Tibial artery (tissue), 4 donors: ENCODE data around the gene TMEM97.

Source experiments
- DNase-seq, 2 donors: peaks; one replicate each; pipeline ENCODE4 v3.0.0-alpha.2; 2019
- H3K27ac ChIP-seq, 2 donors: fragments of 200-600 bp; sonication (generic) in 1 of 2; 1 replicate in 1 of 2; 2 replicates in 1 of 2; pipeline ENCODE4 v1.5.1; 2018 to 2019; ENCODE audit warnings: mild to moderate bottlenecking in 1 of 2
- H3K27me3 ChIP-seq, 2 donors: fragments of 200-600 bp; sonication (generic) in 1 of 2; one replicate each; pipeline versions ENCODE4 v1.5.1 to v1.6.0; 2016 to 2019
- H3K36me3 ChIP-seq, 3 donors: fragments of 200-600 bp; sonication (generic) in 2 of 3; one replicate each; pipeline ENCODE4 v1.5.1; 2016 to 2019; ENCODE audit warnings: mild to moderate bottlenecking in 2 of 3
- H3K4me1 ChIP-seq, 4 donors: fragments of 200-600 bp; sonication (generic) in 2 of 4; 1 replicate in 3 of 4; 2 replicates in 1 of 4; pipeline ENCODE4 v1.5.1; 2016 to 2019
- H3K4me3 ChIP-seq, 2 donors: fragments of 200-600 bp; sonication (generic) in 1 of 2; 1 replicate in 1 of 2; 2 replicates in 1 of 2; pipeline ENCODE4 v1.5.1; 2018 to 2019; ENCODE audit warnings: mild to moderate bottlenecking in 2 of 2
- H3K9me3 ChIP-seq, 3 donors: fragments of 200-600 bp; sonication (generic) in 1 of 3; one replicate each; pipeline ENCODE4 v1.5.1; 2016 to 2019
- CTCF ChIP-seq, 2 experiments: fragments of 200-600 bp in 1 of 2; fragments of 450-650 bp in 1 of 2; IDR thresholded peaks; one replicate each; pipeline ENCODE4 v1.5.1; 2017 to 2019; ENCODE audit warnings: antibody characterized with exemption in 2 of 2, mild to moderate bottlenecking in 1 of 2, moderate library complexity in 1 of 2
- intact Hi-C: fragments of 100-400 bp; cut with DNase I; formaldehyde crosslinking; loops from one replicate; pipeline ENCODE4 v1.15.0; 2023; ENCODE audit warnings: low total_unique reads

The TMEM97 gene

GRCh38 chr17:28274591-28275265 is 44.3 kb upstream of the TMEM97 start:
- H3K9me3 ChIP-seq, result no peaks in the 10 kb centered on the region
- intact Hi-C loops, result no loop called here
- no peak for TF ChIP-seq CTCF (IDR thresholded peaks at IDR 0.05)
- H3K4me3 ChIP-seq, result no peak overlapping the region
- H3K4me1 ChIP-seq, result no peaks in the 10 kb centered on the region
- no peaks in the 10 kb centered on the region for H3K36me3 ChIP-seq
- no peak for DNase-seq
- H3K27ac ChIP-seq, result no peak overlapping the region
- peaks cover 0 to 2% of the 10 kb centered on the region in 2 donors for H3K27me3 ChIP-seq

- Histone ChIP-seq H3K36me3 (no peaks in the 10 kb centered on the region), H3K27ac (no peak overlapping the region), H3K9me3 (no peaks in the 10 kb centered on the region), H3K27me3 (peaks cover 0 to 2% of the 10 kb centered on the region in 2 donors), H3K4me1 (no peaks in the 10 kb centered on the region), H3K4me3 (no peak overlapping the region)
- intact Hi-C loops, result no loop called here
- no peak for DNase-seq
- TF ChIP-seq CTCF (IDR thresholded peaks at IDR 0.05), result no peak
Observed at GRCh38 chr17:28276011-28276410, 43.0 kb upstream of the TMEM97 start.

GRCh38 chr17:28279411-28279810 is 39.6 kb upstream of the TMEM97 start:
- intact Hi-C loops, result no loop called here
- no peak for TF ChIP-seq CTCF (IDR thresholded peaks at IDR 0.05)
- H3K27me3 ChIP-seq, result no peaks in the 10 kb centered on the region
- no peaks in the 10 kb centered on the region for H3K9me3 ChIP-seq
- no peaks in the 10 kb centered on the region for H3K36me3 ChIP-seq
- H3K4me3 ChIP-seq, result no peak overlapping the region
- H3K4me1 ChIP-seq, result no peaks in the 10 kb centered on the region
- no peak for DNase-seq
- no peak overlapping the region for H3K27ac ChIP-seq

GRCh38 chr17:28280826-28281225 is 38.2 kb upstream of the TMEM97 start:
- H3K27ac ChIP-seq, result no peak overlapping the region
- no peak for TF ChIP-seq CTCF (IDR thresholded peaks at IDR 0.05)
- no peak overlapping the region for H3K4me3 ChIP-seq
- DNase-seq, result no peak
- H3K9me3 ChIP-seq, result no peaks in the 10 kb centered on the region
- intact Hi-C loops, result no loop called here
- H3K4me1 ChIP-seq, result no peaks in the 10 kb centered on the region
- no peaks in the 10 kb centered on the region for H3K36me3 ChIP-seq
- no peaks in the 10 kb centered on the region for H3K27me3 ChIP-seq

- intact Hi-C loops, result no loop called here
- no peaks in the 10 kb centered on the region for H3K36me3 ChIP-seq
- H3K27me3 ChIP-seq, result no peaks in the 10 kb centered on the region
- TF ChIP-seq CTCF (IDR thresholded peaks at IDR 0.05), result no peak
- no peak for DNase-seq
- H3K4me1 ChIP-seq, result no peaks in the 10 kb centered on the region
- no peaks in the 10 kb centered on the region for H3K9me3 ChIP-seq
- no peak overlapping the region for H3K27ac ChIP-seq
- no peak overlapping the region for H3K4me3 ChIP-seq
Observed at GRCh38 chr17:28282596-28282995, 36.4 kb upstream of the TMEM97 start.

GRCh38 chr17:28285965-28286364 is 33.0 kb upstream of the TMEM97 start:
- no peak for DNase-seq
- no peaks in the 10 kb centered on the region for H3K4me1 ChIP-seq

More at GRCh38 chr17:28285965-28286364, 33.0 kb upstream of the TMEM97 start:
- H3K4me3 ChIP-seq, result no peak overlapping the region
- intact Hi-C loops, result no loop called here
- H3K9me3 ChIP-seq, result no peaks in the 10 kb centered on the region
- H3K27me3 ChIP-seq, result no peaks in the 10 kb centered on the region
- TF ChIP-seq CTCF (IDR thresholded peaks at IDR 0.05), result no peak
- no peaks in the 10 kb centered on the region for H3K36me3 ChIP-seq
- H3K27ac ChIP-seq, result no peak overlapping the region
